SK-N-SH treated with all-trans-retinoic acid at 6 μM for 48 hours (cell line): ENCODE data around the gene INPP5E.

ENCODE experiments used
- ATAC-seq: fragments of 200-7000 bp; cut with Tn5 transposase; 3 replicates; pipeline ENCODE4 v1.9.1; 2020; ENCODE audit warnings: mild to moderate bottlenecking, moderate library complexity
- ARNTL ChIP-seq: fragments of 450-650 bp; formaldehyde crosslinking; IDR thresholded peaks from 2 replicates; pipeline ENCODE4 v1.5.0; 2020; ENCODE audit warnings: low read depth, mild to moderate bottlenecking, moderate library complexity, borderline replicate concordance
- BACH2 ChIP-seq: fragments of 250-450 bp; sonication (Bioruptor Pico); IDR thresholded peaks from 2 replicates; pipeline ENCODE4 v1.9.0; 2021; ENCODE audit warnings: mild to moderate bottlenecking, borderline replicate concordance
- CREB5 ChIP-seq: fragments of 250-450 bp; sonication (Bioruptor Pico); IDR thresholded peaks from 2 replicates; pipeline ENCODE4 v1.5.1; 2020; ENCODE audit warnings: low read depth, mild to moderate bottlenecking, moderate library complexity
- CSDC2 ChIP-seq: fragments of 250-450 bp; sonication (Bioruptor Pico); IDR thresholded peaks from 2 replicates; pipeline ENCODE4 v1.5.0; 2020; ENCODE audit warnings: mild to moderate bottlenecking, moderate library complexity
- CSRNP3 ChIP-seq: fragments of 250-450 bp; sonication (Bioruptor Pico); IDR thresholded peaks from 2 replicates; pipeline ENCODE4 v1.5.1; 2021; ENCODE audit warnings: mild to moderate bottlenecking, moderate library complexity
- GLIS3 ChIP-seq: fragments of 250-450 bp; sonication (Bioruptor Pico); IDR thresholded peaks from 2 replicates; pipeline ENCODE4 v1.5.0; 2020; ENCODE audit warnings: mild to moderate bottlenecking, moderate library complexity
- PATZ1 ChIP-seq: fragments of 250-450 bp; sonication (Bioruptor Pico); IDR thresholded peaks from 2 replicates; pipeline ENCODE4 v1.8.0; 2020; ENCODE audit warnings: mild to moderate bottlenecking, moderate library complexity, borderline replicate concordance
- POU6F1 ChIP-seq: fragments of 250-450 bp; sonication (Bioruptor Pico); IDR thresholded peaks from 2 replicates; pipeline ENCODE4 v1.8.0; 2021; ENCODE audit warnings: low read depth, mild to moderate bottlenecking, moderate library complexity, borderline replicate concordance
- PPARA ChIP-seq: fragments of 250-450 bp; sonication (Bioruptor Pico); IDR thresholded peaks from 2 replicates; pipeline ENCODE4 v1.5.0; 2020; ENCODE audit warnings: mild to moderate bottlenecking, borderline replicate concordance
- RARB ChIP-seq: fragments of 250-450 bp; sonication (Bioruptor Pico); IDR thresholded peaks from 2 replicates; pipeline ENCODE4 v1.8.0; 2021; ENCODE audit warnings: mild to moderate bottlenecking, moderate library complexity
- SNAI2 ChIP-seq: fragments of 250-450 bp; sonication (Bioruptor Pico); IDR thresholded peaks from 2 replicates; pipeline ENCODE4 v1.5.0; 2020; ENCODE audit warnings: mild to moderate bottlenecking, moderate library complexity
- TCF4 ChIP-seq: fragments of 250-450 bp; sonication (Bioruptor Pico); IDR thresholded peaks from 2 replicates; pipeline ENCODE4 v1.8.0; 2021; ENCODE audit warnings: mild to moderate bottlenecking, moderate library complexity, borderline replicate concordance
- TOX ChIP-seq: fragments of 250-450 bp; sonication (Bioruptor Pico); IDR thresholded peaks from 2 replicates; pipeline ENCODE4 v1.8.0; 2021; ENCODE audit warnings: mild to moderate bottlenecking, moderate library complexity, borderline replicate concordance
- TSHZ2 ChIP-seq: fragments of 250-450 bp; sonication (Bioruptor Pico); IDR thresholded peaks from 2 replicates; pipeline ENCODE4 v1.5.0; 2020; ENCODE audit warnings: mild to moderate bottlenecking, moderate library complexity
- ZC3H10 ChIP-seq: fragments of 250-450 bp; sonication (Bioruptor Pico); IDR thresholded peaks from 2 replicates; pipeline ENCODE4 v1.5.1; 2021; ENCODE audit warnings: mild to moderate bottlenecking, moderate library complexity
- ZFP30 ChIP-seq: fragments of 450-650 bp; formaldehyde crosslinking; IDR thresholded peaks from 2 replicates; pipeline ENCODE4 v1.5.0; 2022; ENCODE audit warnings: mild to moderate bottlenecking, moderate library complexity
- ZNF565 ChIP-seq: fragments of 450-650 bp; formaldehyde crosslinking; conservative IDR thresholded peaks from 2 replicates; pipeline ENCODE4 v1.5.0; 2020; ENCODE audit warnings: low read depth, mild to moderate bottlenecking, moderate library complexity
- ZNF70 ChIP-seq: fragments of 450-650 bp; formaldehyde crosslinking; IDR thresholded peaks from 2 replicates; pipeline ENCODE4 v1.5.0; 2020; ENCODE audit warnings: mild to moderate bottlenecking, moderate library complexity
- ZNF8 ChIP-seq: fragments of 450-650 bp; formaldehyde crosslinking; IDR thresholded peaks from 2 replicates; pipeline ENCODE4 v1.5.0; 2020; ENCODE audit warnings: mild to moderate bottlenecking, moderate library complexity

The INPP5E gene

GRCh38 chr9:136472640-136473353 is 33.2 kb upstream of the INPP5E start (continued):
- TF ChIP-seq CSRNP3 (CRISPR knock-in tag) (no peak), TCF4 (CRISPR knock-in tag) (no peak), ZNF70 (CRISPR knock-in tag) (no peak), RARB (CRISPR knock-in tag) (no peak)

GRCh38 chr9:136471802-136472487 is 32.3 kb upstream of the INPP5E start:
- TF ChIP-seq GLIS3, result no peak
- TF ChIP-seq RARB (CRISPR knock-in tag), result no peak
- TF ChIP-seq BACH2, result no peak
- no peak for TF ChIP-seq TOX (CRISPR knock-in tag)
- no peak for TF ChIP-seq ZNF565 (CRISPR knock-in tag)
- no peak for TF ChIP-seq ARNTL (CRISPR knock-in tag)
- no peak for TF ChIP-seq TCF4 (CRISPR knock-in tag)
- no peak for TF ChIP-seq SNAI2
- no peak for TF ChIP-seq CSRNP3 (CRISPR knock-in tag)
- TF ChIP-seq ZC3H10 (CRISPR knock-in tag), result no peak
- no peak for TF ChIP-seq CREB5 (CRISPR knock-in tag)
- no peak for TF ChIP-seq PATZ1 (CRISPR knock-in tag)
- no peak for TF ChIP-seq POU6F1 (CRISPR knock-in tag)
- TF ChIP-seq TSHZ2 (CRISPR knock-in tag), result no peak
- TF ChIP-seq ZFP30, result no peak
- no peak for TF ChIP-seq ZNF8 (CRISPR knock-in tag)
- TF ChIP-seq PPARA, result no peak
- TF ChIP-seq CSDC2 (CRISPR knock-in tag), result no peak
- no peak for TF ChIP-seq ZNF70 (CRISPR knock-in tag)
- no peak for ATAC-seq
